Amygdala (tissue), 56 donors: Measurements from ENCODE around the gene PRR29.
"Not testable (repeated sequence)": the region's sequence is repeated elsewhere in the genome, so short reads cannot be mapped to it uniquely, and the experiment has no call there.

Experiments
- DNase-seq, 56 donors: peaks; one replicate each; lab custom pipeline; 2025; lab: John Stamatoyannopoulos, UW

PRR29 gene

DNA sequence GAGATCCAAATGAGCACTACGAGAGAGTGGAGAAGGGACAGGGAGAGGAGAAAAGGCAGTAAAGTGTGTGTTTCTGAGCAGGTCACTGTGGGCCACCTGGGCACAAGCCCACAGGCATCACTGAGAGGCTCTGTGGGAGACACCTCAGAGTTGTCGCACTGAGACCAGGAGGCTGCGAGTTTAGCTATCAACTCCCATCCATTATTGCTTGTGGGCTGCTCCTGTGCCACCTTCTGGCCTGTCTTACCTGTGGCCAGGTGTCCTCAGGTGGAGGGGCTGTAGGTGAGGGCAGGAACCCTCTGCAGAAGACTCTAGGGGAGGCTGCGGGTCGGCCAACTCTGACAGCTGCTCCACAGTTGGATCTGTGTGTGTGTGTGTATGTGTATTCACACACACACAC lies 2.5 kb upstream of the PRR29 start:
- DNase-seq: no peak

GRCh38 chr17:63996430-63997182 lies 1.5 kb upstream of the PRR29 start:
- DNase-seq: no peak

- DNase-seq: no peak
Measured at GRCh38 chr17:63997341-63998048, 656 bp upstream of the PRR29 start.

DNA sequence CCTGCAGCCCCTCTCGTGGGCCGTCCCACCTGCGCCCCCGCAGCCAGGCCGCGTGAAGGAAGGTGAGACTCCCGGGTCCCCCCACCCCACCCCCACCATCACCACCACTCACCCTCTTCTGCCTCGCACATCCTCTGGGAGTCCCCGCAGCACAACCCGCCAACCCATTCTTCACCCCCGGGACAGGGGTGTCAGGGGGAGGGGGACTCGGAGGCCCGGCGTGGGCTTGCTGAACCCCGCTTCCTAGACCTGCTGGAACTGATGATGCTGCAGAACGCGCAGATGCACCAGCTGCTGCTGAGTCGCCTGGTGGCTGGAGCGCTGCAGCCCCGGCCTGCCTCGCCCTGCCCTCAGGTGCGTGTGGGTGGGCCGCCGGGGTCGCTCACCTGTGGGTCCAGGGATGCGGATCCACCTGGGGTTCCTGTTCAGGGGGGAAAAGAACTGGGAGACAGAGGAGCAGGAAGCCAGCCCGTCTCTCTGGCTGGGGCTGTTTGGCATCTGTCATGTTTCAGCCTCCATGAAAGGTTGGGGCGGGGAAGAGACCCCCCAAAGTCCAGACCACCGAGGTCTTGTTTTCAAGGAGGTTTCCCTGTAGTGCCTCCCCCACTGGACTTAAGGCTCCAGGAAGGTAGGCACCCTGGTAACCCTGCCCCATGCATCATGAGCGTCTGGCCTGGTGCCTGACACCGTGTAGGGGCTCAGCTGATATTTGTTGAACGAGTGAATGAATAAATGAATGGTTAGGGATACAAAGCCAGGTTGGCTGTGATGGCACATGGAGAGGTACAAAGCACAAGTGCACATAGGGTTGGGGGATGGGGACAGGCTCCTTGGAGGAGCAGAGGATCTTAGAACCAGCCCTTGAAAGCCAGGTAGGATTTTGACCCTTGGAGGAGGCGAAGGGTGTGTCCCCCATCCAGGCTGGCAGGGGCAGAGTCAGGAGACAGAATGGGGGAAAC lies 849 bp downstream of the PRR29 start:
- peak in 1 of 56 donors; percentile 43 for DNase-seq

GRCh38 chr17:63999680-64000531 lies 1.8 kb downstream of the PRR29 start:
- no peak for DNase-seq

- no peak for DNase-seq
Measured at GRCh38 chr17:64001091-64001579, 3.0 kb downstream of the PRR29 start.

DNA sequence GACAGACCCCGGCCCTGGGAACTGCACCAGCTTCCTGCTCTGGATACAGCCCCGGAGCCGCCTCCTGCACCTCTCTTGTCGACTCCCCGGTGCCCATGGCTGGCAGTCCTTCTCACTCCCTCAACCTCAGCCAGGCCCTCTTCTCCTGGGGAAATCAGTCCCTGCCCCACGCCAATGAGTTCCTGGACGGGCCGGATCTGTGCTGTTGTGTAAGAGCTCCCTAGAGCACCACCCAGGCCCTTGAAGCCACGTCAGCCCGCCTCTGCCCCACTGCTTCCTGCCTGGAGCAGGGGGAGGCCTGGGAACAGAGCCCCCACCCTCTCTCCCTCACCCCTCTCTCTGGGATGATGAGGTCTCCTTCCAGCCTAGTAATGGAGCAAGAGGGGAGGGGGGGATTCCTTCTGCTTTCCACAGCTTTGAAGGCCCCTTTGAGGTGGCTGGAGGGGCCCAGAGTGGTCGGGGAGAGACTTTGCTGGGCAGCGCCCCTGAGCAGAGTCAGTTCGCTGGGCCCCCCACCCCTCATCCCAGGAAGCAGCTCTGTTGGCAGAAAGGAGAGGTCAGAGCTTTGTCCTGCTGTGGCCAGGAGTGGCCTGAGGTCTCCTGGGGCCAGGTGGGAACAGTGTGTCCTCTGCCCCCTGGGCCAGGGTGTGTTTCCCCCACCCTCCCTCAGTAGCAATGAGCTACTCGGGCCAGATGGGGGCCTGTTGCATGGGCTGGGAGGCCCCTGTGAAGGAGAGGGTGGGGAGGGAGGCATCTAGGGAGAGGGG lies 3.8 kb downstream of the PRR29 start:
- DNase-seq: no peak

GRCh38 chr17:64002658-64003525 lies 4.7 kb downstream of the PRR29 start:
- no peak for DNase-seq

- no peak for DNase-seq
Measured at GRCh38 chr17:64003526-64004121, 5.5 kb downstream of the PRR29 start.

DNA sequence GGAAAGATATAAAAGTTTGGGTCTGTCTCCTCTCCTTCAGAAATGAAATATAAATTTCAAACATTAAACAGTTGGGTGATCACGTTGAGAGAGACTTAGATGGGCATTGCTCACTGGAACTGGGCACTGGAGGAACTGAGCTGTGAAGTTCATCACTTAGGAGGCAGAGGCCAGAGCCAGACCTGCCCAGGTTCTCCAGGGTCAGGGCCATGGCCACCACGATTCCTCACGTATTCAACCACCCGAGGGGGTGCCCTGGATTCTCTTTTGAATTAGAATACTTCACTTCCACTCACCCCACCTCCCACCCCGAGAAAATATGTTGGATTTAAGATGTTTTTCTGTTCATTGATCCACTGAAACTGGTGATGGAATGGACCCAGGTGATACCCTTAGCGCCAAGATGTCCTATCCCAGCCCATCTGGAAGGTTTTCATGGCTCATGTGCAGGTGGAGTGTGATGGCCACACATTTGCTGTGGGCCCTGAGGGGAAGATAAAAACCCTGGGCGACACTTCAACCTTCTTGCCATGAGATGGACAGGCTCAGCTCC lies 6.1 kb downstream of the PRR29 start:
- DNase-seq: no peak

DNA sequence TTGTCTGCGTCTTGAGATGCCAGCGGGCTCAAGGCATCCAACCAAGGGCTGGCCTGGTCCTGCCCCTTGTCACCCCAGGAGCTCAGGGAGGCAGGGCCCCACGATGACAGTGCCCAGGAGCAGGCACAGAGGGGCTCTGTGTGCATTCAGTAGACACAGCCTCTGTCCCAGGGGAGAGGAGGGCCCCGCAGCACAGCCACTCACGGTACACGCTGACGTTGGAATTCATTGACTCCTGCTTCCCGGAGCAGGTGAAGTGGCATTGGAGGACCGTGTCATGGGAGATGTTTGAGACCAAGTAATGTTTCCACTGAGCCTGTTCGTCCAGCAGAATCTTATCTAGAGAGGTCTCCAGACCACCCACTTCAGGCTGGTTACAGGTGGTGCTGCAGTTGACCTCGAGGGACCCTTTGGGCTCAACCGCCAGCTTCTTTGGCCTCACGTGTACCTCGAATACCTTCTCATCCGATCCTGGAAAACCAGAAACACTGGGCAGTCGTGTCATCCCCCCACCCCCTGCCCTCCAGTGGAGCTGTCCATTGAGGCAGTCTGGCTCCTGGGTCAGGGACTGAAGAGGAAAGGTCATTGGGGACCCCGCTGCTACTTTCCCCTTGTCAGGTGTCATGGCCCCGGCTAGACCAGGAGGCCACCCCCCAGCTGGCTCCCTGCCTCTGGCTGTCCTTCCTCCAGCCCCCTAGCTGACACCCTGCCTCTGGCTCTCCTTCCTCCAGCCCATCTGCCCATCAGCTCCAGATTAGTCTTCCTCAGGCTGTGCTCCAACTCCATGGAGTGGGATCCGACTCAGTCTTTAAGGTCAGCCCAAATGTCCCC lies 7.0 kb downstream of the PRR29 start:
- no peak for DNase-seq

GRCh38 chr17:64005734-64006167 lies 7.6 kb downstream of the PRR29 start:
- no peak for DNase-seq

GRCh38 chr17:64006361-64007088 lies 8.4 kb downstream of the PRR29 start:
- no peak for DNase-seq

DNA sequence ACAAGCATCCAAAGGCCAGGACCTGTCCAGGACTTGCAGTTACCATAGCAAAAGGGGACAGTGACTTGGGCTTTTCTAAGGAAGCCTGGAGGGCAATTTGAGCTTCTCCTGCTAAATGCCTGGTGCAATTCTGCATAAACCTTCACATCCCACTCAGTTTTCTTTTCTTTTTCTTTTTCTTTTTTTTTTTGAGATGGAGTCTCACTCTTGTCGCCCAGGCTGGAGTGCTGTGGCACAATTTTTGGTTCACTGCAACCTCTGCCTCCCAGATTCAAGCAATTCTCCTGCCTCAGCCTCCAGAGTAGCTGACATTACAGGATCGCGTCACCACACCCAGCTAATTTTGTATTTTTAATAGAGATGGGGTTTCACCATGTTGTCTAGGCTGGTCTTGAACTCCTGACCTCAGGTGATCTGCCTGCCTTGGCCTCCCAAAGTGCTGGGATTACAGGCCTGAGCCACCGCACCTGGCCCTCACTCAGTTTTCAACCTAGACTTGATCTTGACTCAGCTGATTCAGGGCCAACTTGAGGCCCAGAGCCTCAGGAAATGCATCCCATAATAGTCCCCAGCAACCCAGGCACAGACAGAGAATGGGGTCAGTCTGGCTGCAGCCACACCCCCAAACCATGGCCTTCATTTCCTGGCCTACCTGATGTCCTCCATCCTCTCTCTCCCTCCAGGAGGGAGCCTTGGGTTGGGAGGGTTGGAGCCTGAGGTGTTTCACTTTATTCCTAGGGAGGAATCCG lies 9.1 kb downstream of the PRR29 start:
- not testable (repeated sequence) for DNase-seq

GRCh38 chr17:64007838-64008282 lies 9.7 kb downstream of the PRR29 start:
- DNase-seq: no peak
